GM10248 (cell line): Measurements from ENCODE around the gene SACS.

ENCODE experiments used
- CTCF ChIA-PET: fragments of 300-600 bp; sonication (Branson Sonifier 250); formaldehyde crosslinking; extraction: SDS; loops from one replicate; lab custom pipeline; 2021; ENCODE audit warnings: antibody characterized with exemption; lab: Yijun Ruan, JAX
- POLR2A ChIA-PET: fragments of 350-650 bp; sonication (Branson Sonifier 250); formaldehyde crosslinking; extraction: SDS; loops from one replicate; lab custom pipeline; 2020; ENCODE audit warnings: antibody characterized with exemption; lab: Yijun Ruan, JAX
- DNase-seq: peaks from one replicate; pipeline ENCODE4 v3.0.0; 2012; ENCODE audit errors: extremely low spot score
- CTCF ChIP-seq: IDR thresholded peaks from 2 replicates; pipeline ENCODE4 v1.5.1; 2012; ENCODE audit warnings: mild to moderate bottlenecking, low read depth; ENCODE audit errors: extremely low read depth, missing control alignments, control extremely low read depth

Gene SACS

GRCh38 chr13:23470790-23471614, 37.5 kb upstream of the SACS start:
- POLR2A ChIA-PET = no interaction called here
- CTCF ChIA-PET = interaction anchor here (0.8 kb wide), 1 partner anchor 8 kb away, joined by 3 read pairs; no protein-coding TSS in a partner anchor
- DNase-seq = no peak
- no peak for TF ChIP-seq CTCF

- ChIA-PET CTCF (interaction anchor here (0.8 to 4.6 kb wide), 7 partner anchors 9 to 429 kb away, joined by 3 to 24 read pairs (median 3); no protein-coding TSS in a partner anchor), POLR2A (no interaction called here)
- no peak for DNase-seq
- no peak for TF ChIP-seq CTCF
Observed at GRCh38 chr13:23469951-23470421, 36.5 kb upstream of the SACS start.

- TF ChIP-seq CTCF = no peak
- ChIA-PET CTCF (interaction anchor here (1.3 to 4.6 kb wide), 5 partner anchors 11 to 430 kb away, joined by 3 to 24 read pairs (median 5); no protein-coding TSS in a partner anchor), POLR2A (no interaction called here)
- DNase-seq = no peak
Observed at GRCh38 chr13:23468811-23469210, 35.3 kb upstream of the SACS start.

GRCh38 chr13:23467932-23468278, 34.4 kb upstream of the SACS start:
- CTCF ChIA-PET = interaction anchor here (0.8 to 4.6 kb wide), 19 partner anchors 8 to 763 kb away, joined by 3 to 24 read pairs (median 5); partner anchors contain the start of gene TNFRSF19
- TF ChIP-seq CTCF = no peak
- POLR2A ChIA-PET = no interaction called here
- DNase-seq = no peak

- TF ChIP-seq CTCF = no peak
- POLR2A ChIA-PET = no interaction called here
- no peak for DNase-seq
- CTCF ChIA-PET = interaction anchor here (0.7 to 4.6 kb wide), 29 partner anchors 8 to 764 kb away, joined by 3 to 24 read pairs (median 5); partner anchors contain the start of genes MIPEP and TNFRSF19
Observed at GRCh38 chr13:23467048-23467931, 33.8 kb upstream of the SACS start.
